Measurements from ENCODE around the gene PPP3CB. TPM values are rescaled to one million over a fixed set of nuclear protein-coding genes. Genes with fewer than 3 reads are reported as not detected.

PPP3CB gene
- total and polyA plus RNA-seq, 2 donors (not counting 3 experiments of a cell fraction or from before 2014, with no cell fraction given), result 13.5 to 30.4 TPM

DNA sequence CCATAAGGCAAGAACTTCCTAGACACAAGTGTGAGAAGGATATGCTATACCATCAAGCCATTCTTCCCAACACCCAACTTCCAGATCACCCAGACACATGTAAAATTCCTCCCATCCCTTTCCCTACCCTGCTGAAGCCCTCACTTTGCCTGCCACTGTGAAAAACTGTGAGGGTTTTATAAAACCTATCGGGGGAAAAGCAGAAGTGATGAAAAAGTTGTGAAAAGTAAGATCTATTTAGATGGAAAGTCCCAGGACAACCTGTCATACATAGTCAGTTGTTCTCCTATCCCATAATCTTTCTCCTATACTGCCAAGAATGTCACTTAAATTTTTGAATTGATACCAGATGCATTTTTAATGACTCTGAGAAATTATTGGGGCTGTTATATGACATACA, 39.0 kb upstream of the PPP3CB start:
- dilution Hi-C loops (cut with MboI; ENCODE audit: extremely low pct_ligation_motif_present, low sequenced_read_pairs), result loop anchor here (10.0 kb wide), 1 partner anchor 90 kb away; no protein-coding TSS in a partner anchor
- Histone ChIP-seq H4K20me1 (replicated peaks; ENCODE audit: control insufficient read depth, extremely low read depth, insufficient read depth, low read length) (no peaks in the 10 kb centered on the region), H3K36me3 (ENCODE audit: control insufficient read depth in 2 of 2, extremely low read depth in 1 of 2, insufficient read depth in 2 of 2, low read length in 2 of 2) (no peaks in the 10 kb centered on the region), H3K79me2 (ENCODE audit: control insufficient read depth, insufficient read depth, low read length) (no peaks in the 10 kb centered on the region), H3K4me1 (ENCODE audit: control insufficient read depth, extremely low read depth, insufficient read depth, low read length) (no peaks in the 10 kb centered on the region), H3K27me3 (ENCODE audit: control insufficient read depth in 2 of 2, insufficient read depth in 2 of 2, low read length in 2 of 2) (no peaks in the 10 kb centered on the region), H3K9ac (replicated peaks; ENCODE audit: extremely low read depth, insufficient read depth, low read length) (no peak overlapping the region), H3K9me1 (replicated peaks; ENCODE audit: control insufficient read depth, extremely low read depth, insufficient read depth, low read length) (no peaks in the 10 kb centered on the region), H3K4me3 (replicated peaks in 1 of 3; ENCODE audit: insufficient read depth in 1 of 3, low read depth in 1 of 3, low read length in 3 of 3) (no peak overlapping the region), H3K9me3 (replicated peaks; ENCODE audit: control insufficient read depth, insufficient read depth, low read length) (no peaks in the 10 kb centered on the region), H2AFZ (ENCODE audit: low read depth, low read length) (no peak overlapping the region), H3K4me2 (ENCODE audit: insufficient read depth, low read length) (no peak overlapping the region), H3K27ac (ENCODE audit: insufficient read depth, low read depth, low read length) (no peak overlapping the region)
- ChIA-PET CTCF (no interaction called here), POLR2A (no interaction called here)
- no TSS peak for BruUV-seq (replicated peaks)
- TF ChIP-seq, protein P1, sequence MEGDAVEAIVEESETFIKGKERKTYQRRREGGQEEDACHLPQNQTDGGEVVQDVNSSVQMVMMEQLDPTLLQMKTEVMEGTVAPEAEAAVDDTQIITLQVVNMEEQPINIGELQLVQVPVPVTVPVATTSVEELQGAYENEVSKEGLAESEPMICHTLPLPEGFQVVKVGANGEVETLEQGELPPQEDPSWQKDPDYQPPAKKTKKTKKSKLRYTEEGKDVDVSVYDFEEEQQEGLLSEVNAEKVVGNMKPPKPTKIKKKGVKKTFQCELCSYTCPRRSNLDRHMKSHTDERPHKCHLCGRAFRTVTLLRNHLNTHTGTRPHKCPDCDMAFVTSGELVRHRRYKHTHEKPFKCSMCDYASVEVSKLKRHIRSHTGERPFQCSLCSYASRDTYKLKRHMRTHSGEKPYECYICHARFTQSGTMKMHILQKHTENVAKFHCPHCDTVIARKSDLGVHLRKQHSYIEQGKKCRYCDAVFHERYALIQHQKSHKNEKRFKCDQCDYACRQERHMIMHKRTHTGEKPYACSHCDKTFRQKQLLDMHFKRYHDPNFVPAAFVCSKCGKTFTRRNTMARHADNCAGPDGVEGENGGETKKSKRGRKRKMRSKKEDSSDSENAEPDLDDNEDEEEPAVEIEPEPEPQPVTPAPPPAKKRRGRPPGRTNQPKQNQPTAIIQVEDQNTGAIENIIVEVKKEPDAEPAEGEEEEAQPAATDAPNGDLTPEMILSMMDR (IDR thresholded peaks at IDR 0.05; ENCODE audit: extremely low read depth in 1 of 2, insufficient read depth in 1 of 2, low read depth in 1 of 2, low read length in 2 of 2), result no peak
- TF ChIP-seq EZH2 (IDR thresholded peaks at IDR 0.05; ENCODE audit: borderline replicate concordance, low read depth, low read length, severe bottlenecking), result no peak
- no peak for TF ChIP-seq POLR2A (IDR thresholded peaks at IDR 0.05; ENCODE audit: low read depth, low read length)
- TF ChIP-seq, protein P2, sequence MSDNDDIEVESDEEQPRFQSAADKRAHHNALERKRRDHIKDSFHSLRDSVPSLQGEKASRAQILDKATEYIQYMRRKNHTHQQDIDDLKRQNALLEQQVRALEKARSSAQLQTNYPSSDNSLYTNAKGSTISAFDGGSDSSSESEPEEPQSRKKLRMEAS (IDR thresholded peaks at IDR 0.05; ENCODE audit: insufficient read depth, insufficient read length), result no peak
- no peak for TF ChIP-seq POLR2AphosphoS5 (IDR thresholded peaks at IDR 0.05; ENCODE audit: insufficient read depth, low read depth, low read length)
- TF ChIP-seq MYC (IDR thresholded peaks at IDR 0.05; ENCODE audit: low read depth, low read length), result no peak
- no peak for TF ChIP-seq GATA2 (IDR thresholded peaks at IDR 0.05; ENCODE audit: insufficient read depth, insufficient read length, low read depth, low read length)
- TF ChIP-seq JUN (IDR thresholded peaks at IDR 0.05; ENCODE audit: borderline replicate concordance, insufficient read depth, insufficient read length, low read depth), result no peak
- no peak for TF ChIP-seq FOS (IDR thresholded peaks at IDR 0.05; ENCODE audit: borderline replicate concordance, insufficient read depth, low read length)
- DNase-seq (ENCODE audit: low read depth, low spot score) (no peak), FAIRE-seq (no peak)
- intact Hi-C loops (cut with micrococcal nuclease), result no loop called here

All from endothelial cell of umbilical vein (primary cell).